Muscle layer of colon (tissue), 2 donors: ENCODE data around the gene MMP15.
"Not testable (repeated sequence)": the region's sequence is repeated elsewhere in the genome, so short reads cannot be mapped to it uniquely, and the experiment has no call there.

ENCODE experiments used
- H3K27ac ChIP-seq: one replicate; pipeline ENCODE4 v1.7.0; 2013; ENCODE audit warnings: low read depth, mild to moderate bottlenecking, low read length, moderate library complexity
- H3K27me3 ChIP-seq, 2 donors: one replicate each; pipeline ENCODE4 v1.7.0; 2013; ENCODE audit warnings: low read length in 2 of 2, mild to moderate bottlenecking in 2 of 2; ENCODE audit not compliant: insufficient read depth in 2 of 2, control insufficient read depth in 1 of 2
- H3K36me3 ChIP-seq: one replicate; pipeline ENCODE4 v1.7.0; 2013; ENCODE audit warnings: mild to moderate bottlenecking, low read length; ENCODE audit not compliant: insufficient read depth
- H3K4me1 ChIP-seq: one replicate; pipeline ENCODE4 v1.7.0; 2013; ENCODE audit warnings: mild to moderate bottlenecking, low read length; ENCODE audit not compliant: insufficient read depth
- H3K4me3 ChIP-seq, 2 donors: one replicate each; pipeline ENCODE4 v1.7.0; 2013; ENCODE audit warnings: low read length in 2 of 2, low read depth in 1 of 2, mild to moderate bottlenecking in 1 of 2, moderate library complexity in 1 of 2
- H3K9ac ChIP-seq: one replicate; pipeline ENCODE4 v1.7.0; 2013; ENCODE audit warnings: low read length
- H3K9me3 ChIP-seq: one replicate; pipeline ENCODE4 v1.7.0; 2013; ENCODE audit warnings: mild to moderate bottlenecking, low read length
- donor health status: abdominal sarcoma.
- donor health status: Adenocarcinoma of cecum.

The MMP15 gene

GRCh38 chr16:57997528-57998265, 27.9 kb upstream of the MMP15 start:
- Histone ChIP-seq H3K27ac (no peak overlapping the region), H3K4me3 (no peak overlapping the region), H3K4me1 (peaks cover 12% of the 10 kb centered on the region), H3K36me3 (peaks cover 42% of the 10 kb centered on the region), H3K9ac (no peak overlapping the region), H3K9me3 (no peaks in the 10 kb centered on the region), H3K27me3 (no peaks in the 10 kb centered on the region)

- Histone ChIP-seq H3K4me3 (no peak overlapping the region), H3K27ac (no peak overlapping the region), H3K9me3 (no peaks in the 10 kb centered on the region), H3K4me1 (peaks cover 12% of the 10 kb centered on the region), H3K9ac (peak overlapping the region; percentile 51), H3K36me3 (peaks cover 42% of the 10 kb centered on the region), H3K27me3 (no peaks in the 10 kb centered on the region)
These were observed 27.1 kb upstream of the MMP15 start for GRCh38 chr16:57998486-57998885.

GRCh38 chr16:57998992-57999365, 26.6 kb upstream of the MMP15 start:
- H3K4me3 ChIP-seq: peak overlapping the region in 1 of 2 donors; percentile 72

GRCh38 chr16:57999366-57999970, 26.1 kb upstream of the MMP15 start:
- Histone ChIP-seq H3K9me3 (no peaks in the 10 kb centered on the region), H3K4me1 (peaks cover 12% of the 10 kb centered on the region), H3K4me3 (peak overlapping the region; percentile 72 to 82), H3K36me3 (peaks cover 34% of the 10 kb centered on the region), H3K27me3 (no peaks in the 10 kb centered on the region), H3K27ac (peak overlapping the region; percentile 70), H3K9ac (peak overlapping the region; percentile 69)

More at GRCh38 chr16:57998992-57999365, 26.6 kb upstream of the MMP15 start:
- Histone ChIP-seq H3K9ac (peak overlapping the region; percentile 51), H3K27ac (peak overlapping the region; percentile 70), H3K27me3 (no peaks in the 10 kb centered on the region), H3K36me3 (peaks cover 39% of the 10 kb centered on the region), H3K9me3 (no peaks in the 10 kb centered on the region), H3K4me1 (peaks cover 12% of the 10 kb centered on the region)

GRCh38 chr16:57999971-58000705, 25.4 kb upstream of the MMP15 start, which contains the start of gene ZNF319:
Gene ZNF319 (minus strand): TSS chr16:58000672. CDS start chr16:57998265, 2,407 bp downstream.
- peak within 1 kb of the TSS; percentile 97 for H3K27ac ChIP-seq
- peak within 1 kb of the TSS; percentile 69 for H3K9ac ChIP-seq
- no peaks in the 10 kb centered on the region for H3K9me3 ChIP-seq
- H3K36me3 ChIP-seq: peaks cover 27% of the 10 kb centered on the region
- H3K27me3 ChIP-seq: no peaks in the 10 kb centered on the region
- peak within 1 kb of the TSS; percentile 87 to 94 for H3K4me3 ChIP-seq
- H3K4me1 ChIP-seq: peaks cover 12% of the 10 kb centered on the region

- Histone ChIP-seq H3K4me1 (peaks cover 12% of the 10 kb centered on the region), H3K9ac (peak within 1 kb of the TSS; percentile 33), H3K27me3 (no peaks in the 10 kb centered on the region), H3K9me3 (no peaks in the 10 kb centered on the region), H3K4me3 (peak within 1 kb of the TSS; percentile 87 to 94), H3K27ac (peak within 1 kb of the TSS; percentile 97), H3K36me3 (peaks cover 19% of the 10 kb centered on the region)
These were observed 24.6 kb upstream of the MMP15 start, which contains the start of gene USB1 for GRCh38 chr16:58000706-58001676. Gene USB1 (plus strand): TSS chr16:58001407. CDS start chr16:58001484, 77 bp downstream.

GRCh38 chr16:58001781-58002415, 23.7 kb upstream of the MMP15 start:
- Histone ChIP-seq H3K9ac (no peak overlapping the region), H3K36me3 (peaks cover 10% of the 10 kb centered on the region), H3K27me3 (no peaks in the 10 kb centered on the region), H3K4me1 (peaks cover 12% of the 10 kb centered on the region), H3K9me3 (no peaks in the 10 kb centered on the region), H3K27ac (peak overlapping the region; percentile 97), H3K4me3 (peak overlapping the region; percentile 87 to 94)

- Histone ChIP-seq H3K27me3 (no peaks in the 10 kb centered on the region), H3K9ac (no peak overlapping the region), H3K36me3 (peaks cover 4% of the 10 kb centered on the region), H3K9me3 (no peaks in the 10 kb centered on the region), H3K4me3 (no peak overlapping the region), H3K27ac (no peak overlapping the region), H3K4me1 (peaks cover 12% of the 10 kb centered on the region)
These were observed 23.1 kb upstream of the MMP15 start for GRCh38 chr16:58002416-58002800.

- H3K4me1 ChIP-seq: peaks cover 12% of the 10 kb centered on the region
- no peak overlapping the region for H3K9ac ChIP-seq
- H3K9me3 ChIP-seq: no peaks in the 10 kb centered on the region
- H3K27ac ChIP-seq: no peak overlapping the region
- H3K27me3 ChIP-seq: no peaks in the 10 kb centered on the region
- no peak overlapping the region for H3K4me3 ChIP-seq
- no peaks in the 10 kb centered on the region for H3K36me3 ChIP-seq
These were observed 22.6 kb upstream of the MMP15 start for GRCh38 chr16:58002936-58003335.

GRCh38 chr16:58004736-58005135, 20.8 kb upstream of the MMP15 start:
- not testable (repeated sequence) for H3K4me3 ChIP-seq, H3K27ac ChIP-seq, H3K9ac ChIP-seq, H3K4me1 ChIP-seq, H3K27me3 ChIP-seq, H3K36me3 ChIP-seq, H3K9me3 ChIP-seq
